Aorta (tissue), 5 donors: ENCODE results near the gene CCDC148. TPM values are rescaled to one million over a fixed set of nuclear protein-coding genes. Genes with fewer than 3 reads are reported as not detected.

Experiments
- ATAC-seq: fragments of 200-7000 bp; cut with Tn5 transposase; one replicate; pipeline ENCODE4 v1.9.1; 2022; ENCODE audit warnings: moderate library complexity; ENCODE audit not compliant: low FRiP score
- DNase-seq, 2 donors: peaks; one replicate each; pipeline ENCODE4 v3.0.0-alpha.2; 2020
- H3K27ac ChIP-seq, 2 donors: one replicate each; pipeline ENCODE4 v1.5.1; 2013; ENCODE audit warnings: low read length in 2 of 2, mild to moderate bottlenecking in 2 of 2, moderate library complexity in 2 of 2, control low read depth in 1 of 2, inconsistent platforms in 1 of 2, low read depth in 1 of 2
- H3K27me3 ChIP-seq, 2 donors: one replicate each; pipeline ENCODE4 v1.6.1; 2013; ENCODE audit warnings: control low read depth in 1 of 2, low read length in 1 of 2, mild to moderate bottlenecking in 1 of 2, moderate library complexity in 1 of 2; ENCODE audit not compliant: insufficient read depth in 2 of 2, control insufficient read depth in 1 of 2
- H3K36me3 ChIP-seq, 2 donors: one replicate each; pipeline ENCODE4 v1.6.1; 2013; ENCODE audit warnings: control low read depth in 1 of 2, low read length in 1 of 2, mild to moderate bottlenecking in 1 of 2; ENCODE audit not compliant: insufficient read depth in 2 of 2, control insufficient read depth in 1 of 2
- H3K4me1 ChIP-seq, 2 donors: one replicate each; pipeline ENCODE4 v1.6.1; 2013; ENCODE audit warnings: low read length in 2 of 2, control low read depth in 1 of 2, mild to moderate bottlenecking in 1 of 2, moderate library complexity in 1 of 2; ENCODE audit not compliant: insufficient read depth in 2 of 2, control insufficient read depth in 1 of 2
- H3K4me3 ChIP-seq, 2 donors: one replicate each; pipeline ENCODE4 v1.5.1; 2013; ENCODE audit warnings: low read length in 2 of 2, control low read depth in 1 of 2, mild to moderate bottlenecking in 1 of 2
- H3K9me3 ChIP-seq: one replicate; pipeline ENCODE4 v1.6.1; 2013; ENCODE audit warnings: mild to moderate bottlenecking, low read length; ENCODE audit not compliant: control insufficient read depth
- WGBS, 2 donors: extraction: QIAGEN DNeasy Blood & Tissue Kit; methylation state at CpG; one replicate each; pipeline ENCODE4 v1.1.7; 2013; 5-methylcytosine and 5-hydroxymethylcytosine counted together
- intact Hi-C, 2 donors: fragments of 100-400 bp; cut with DNase I; formaldehyde crosslinking; loops; one replicate each; pipeline versions ENCODE4 v1.14.2 to v1.15.0; 2022
- polyA plus RNA-seq, 2 donors: library from polyadenylated mRNA; stranded (reverse); fragments of 200-250 nt; gene quantifications; one replicate each; pipeline ENCODE4 v1.2.3, GENCODE V29; 2013
- total RNA-seq, 2 donors: library from RNA; stranded (reverse); fragmentation: NEBNext Ultra II Directional; extraction: Animal tissue kit (Norgen Biotek cat#: 25700); gene quantifications; one replicate each; pipeline ENCODE4 v1.2.1, GENCODE V29; 2021
- donor health status: healthy with polysubstance abuse.
- donor health status: Bipolar disorder and iron deficiency.
- donor health status: DM: no; HTN: no; CAD: no.
- donor health status: DM: no; HTN: no; CAD: no.
- donor health status: DM: yes; HTN: yes; CAD: no.

The CCDC148 gene
- total and polyA plus RNA-seq, 4 donors: 0.41 to 1.6 (median 0.52) TPM; not detected in 1

GRCh38 chr2:158140201-158140600, 316.4 kb downstream of the CCDC148 start:
- H3K4me1 ChIP-seq: no peaks in the 10 kb centered on the region
- intact Hi-C loops: no loop called here
- no peaks in the 10 kb centered on the region for H3K27me3 ChIP-seq
- H3K4me3 ChIP-seq: no peak overlapping the region
- ATAC-seq: no peak
- no peak overlapping the region for H3K27ac ChIP-seq
- H3K36me3 ChIP-seq: no peaks in the 10 kb centered on the region
- H3K9me3 ChIP-seq: no peaks in the 10 kb centered on the region
- WGBS, 2 donors: 86 to 88% methylated on average over 1 of the region's 1 CpG
- no peak for DNase-seq

GRCh38 chr2:158138255-158138654, 318.3 kb downstream of the CCDC148 start:
- Histone ChIP-seq H3K4me3 (no peak overlapping the region), H3K36me3 (no peaks in the 10 kb centered on the region), H3K27ac (no peak overlapping the region), H3K27me3 (no peaks in the 10 kb centered on the region), H3K9me3 (no peaks in the 10 kb centered on the region), H3K4me1 (no peaks in the 10 kb centered on the region)
- intact Hi-C loops: no loop called here
- 46 to 55% methylated on average over 5 of the region's 5 CpGs for WGBS, 2 donors
- DNase-seq (no peak), ATAC-seq (no peak)

- Histone ChIP-seq H3K27ac (no peak overlapping the region), H3K27me3 (no peaks in the 10 kb centered on the region), H3K9me3 (no peaks in the 10 kb centered on the region), H3K4me3 (no peak overlapping the region), H3K36me3 (no peaks in the 10 kb centered on the region), H3K4me1 (no peaks in the 10 kb centered on the region)
- DNase-seq (no peak), ATAC-seq (no peak)
- intact Hi-C loops: no loop called here
- WGBS, 2 donors: 79 to 83% methylated on average over 1 of the region's 1 CpG
Measured at GRCh38 chr2:158135096-158135495, 321.5 kb downstream of the CCDC148 start.

- H3K27ac ChIP-seq: no peak overlapping the region
- ATAC-seq (no peak), DNase-seq (no peak)
- no peaks in the 10 kb centered on the region for H3K9me3 ChIP-seq
- H3K27me3 ChIP-seq: no peaks in the 10 kb centered on the region
- 74 to 77% methylated on average over 6 of the region's 6 CpGs for WGBS, 2 donors
- intact Hi-C loops: no loop called here
- H3K4me1 ChIP-seq: no peaks in the 10 kb centered on the region
- H3K36me3 ChIP-seq: no peaks in the 10 kb centered on the region
- H3K4me3 ChIP-seq: no peak overlapping the region
Measured at GRCh38 chr2:158134655-158135054, 321.9 kb downstream of the CCDC148 start.

- H3K4me1 ChIP-seq: no peaks in the 10 kb centered on the region
- no peaks in the 10 kb centered on the region for H3K9me3 ChIP-seq
- H3K27ac ChIP-seq: no peak overlapping the region
- 27 to 33% methylated on average over 4 of the region's 4 CpGs for WGBS, 2 donors
- DNase-seq (no peak), ATAC-seq (no peak)
- H3K36me3 ChIP-seq: no peaks in the 10 kb centered on the region
- no peaks in the 10 kb centered on the region for H3K27me3 ChIP-seq
- intact Hi-C loops: no loop called here
- no peak overlapping the region for H3K4me3 ChIP-seq
Measured at GRCh38 chr2:158134055-158134454, 322.5 kb downstream of the CCDC148 start.

GRCh38 chr2:158131919-158132566, 324.5 kb downstream of the CCDC148 start:
- ATAC-seq (no peak), DNase-seq (no peak)
- H3K36me3 ChIP-seq: no peaks in the 10 kb centered on the region
- WGBS, 2 donors: 83 to 84% methylated on average over 7 of the region's 7 CpGs
- intact Hi-C loops: no loop called here
- H3K4me1 ChIP-seq: no peaks in the 10 kb centered on the region
- no peak overlapping the region for H3K27ac ChIP-seq
- H3K27me3 ChIP-seq: no peaks in the 10 kb centered on the region
- no peaks in the 10 kb centered on the region for H3K9me3 ChIP-seq
- no peak overlapping the region for H3K4me3 ChIP-seq

- 85 to 93% methylated on average over 1 of the region's 1 CpG for WGBS, 2 donors
- H3K27ac ChIP-seq: no peak overlapping the region
- ATAC-seq: no peak
- no peak for DNase-seq
- no peaks in the 10 kb centered on the region for H3K27me3 ChIP-seq
- no peak overlapping the region for H3K4me3 ChIP-seq
- H3K4me1 ChIP-seq: no peaks in the 10 kb centered on the region
- no peaks in the 10 kb centered on the region for H3K36me3 ChIP-seq
- H3K9me3 ChIP-seq: no peaks in the 10 kb centered on the region
- intact Hi-C loops: no loop called here
Measured at GRCh38 chr2:158131483-158131912, 325.1 kb downstream of the CCDC148 start.

GRCh38 chr2:158130832-158131473, 325.6 kb downstream of the CCDC148 start:
- whole genome bisulfite sequencing, 2 donors: 80 to 88% methylated on average over 2 of the region's 2 CpGs
- DNase-seq: no peak
- no peak overlapping the region for H3K4me3 ChIP-seq
- H3K4me1 ChIP-seq: no peaks in the 10 kb centered on the region
- no peak for ATAC-seq
- H3K27ac ChIP-seq: no peak overlapping the region
- no peaks in the 10 kb centered on the region for H3K9me3 ChIP-seq
- intact Hi-C loops: no loop called here
- no peaks in the 10 kb centered on the region for H3K36me3 ChIP-seq
- H3K27me3 ChIP-seq: no peaks in the 10 kb centered on the region

GRCh38 chr2:158129037-158129436, 327.5 kb downstream of the CCDC148 start:
- H3K27me3 ChIP-seq: peaks cover 0 to 2% of the 10 kb centered on the region in 2 donors
- no peaks in the 10 kb centered on the region for H3K9me3 ChIP-seq
- no peak overlapping the region for H3K4me3 ChIP-seq
- no peak overlapping the region for H3K27ac ChIP-seq
- 75 to 76% methylated on average over 5 of the region's 5 CpGs for WGBS, 2 donors
- intact Hi-C loops: no loop called here
- DNase-seq (no peak), ATAC-seq (no peak)
- H3K36me3 ChIP-seq: no peaks in the 10 kb centered on the region
- no peaks in the 10 kb centered on the region for H3K4me1 ChIP-seq
